Mesodermal cell (in vitro differentiated cells): ENCODE results near the gene SCAI.
"Not testable (repeated sequence)": the region's sequence is repeated elsewhere in the genome, so short reads cannot be mapped to it uniquely, and the experiment has no call there.

Experiments
- H3K27ac ChIP-seq: 2 replicates; pipeline ENCODE4 v1.7.0; 2013; ENCODE audit warnings: mild to moderate bottlenecking, low read depth, low read length, moderate library complexity; ENCODE audit not compliant: severe bottlenecking
- H3K36me3 ChIP-seq: 2 replicates; pipeline ENCODE4 v1.7.1; 2013; ENCODE audit warnings: mild to moderate bottlenecking, low read length, moderate library complexity; ENCODE audit not compliant: control insufficient read depth, insufficient read depth
- H3K4me1 ChIP-seq: one replicate; pipeline ENCODE4 v1.7.1; 2013; ENCODE audit warnings: mild to moderate bottlenecking, low read length; ENCODE audit not compliant: insufficient read depth, control insufficient read depth, poor library complexity, severe bottlenecking
- H3K4me3 ChIP-seq: 2 replicates; pipeline ENCODE4 v1.7.0; 2013; ENCODE audit warnings: low read length, control low read depth, mild to moderate bottlenecking; ENCODE audit not compliant: insufficient read depth, poor library complexity, severe bottlenecking; ENCODE audit errors: extremely low read depth
- H3K9me3 ChIP-seq: 2 replicates; pipeline ENCODE4 v1.7.1; 2013; ENCODE audit warnings: mild to moderate bottlenecking, low read length, moderate library complexity; ENCODE audit not compliant: control insufficient read depth
- WGBS, 2 experiments: methylation state at CpG; one replicate each; pipeline ENCODE4 v1.1.5; 2013; ENCODE audit warnings: missing lambda C conversion rate in 2 of 2; ENCODE audit not compliant: insufficient coverage in 2 of 2; 5-methylcytosine and 5-hydroxymethylcytosine counted together

SCAI gene

DNA sequence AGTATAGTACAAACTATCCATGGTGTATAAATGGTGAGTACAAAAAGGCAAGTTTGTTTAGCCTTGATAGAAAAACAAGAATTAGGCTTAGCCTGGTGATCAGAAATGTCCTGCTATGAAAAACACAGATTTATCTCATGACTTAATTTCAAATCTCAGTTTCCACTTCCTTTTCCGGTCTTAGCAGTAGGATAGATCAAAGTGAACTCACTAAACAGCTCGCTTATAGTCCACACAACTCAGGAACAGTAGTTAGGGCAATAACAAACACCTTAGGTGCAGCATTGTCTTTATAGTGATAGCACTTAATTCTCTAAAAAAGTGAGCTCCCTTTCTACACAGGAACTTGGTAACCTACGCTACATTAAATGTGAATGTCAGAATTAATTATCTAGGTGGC is 213.9 kb downstream of the SCAI start:
- peaks cover 24% of the 10 kb centered on the region for H3K36me3 ChIP-seq
- H3K27ac ChIP-seq = no peak overlapping the region
- no peaks in the 10 kb centered on the region for H3K4me1 ChIP-seq
- WGBS, 2 experiments = 100% methylated on average over 2 of the region's 3 CpGs
- no peak overlapping the region for H3K4me3 ChIP-seq
- H3K9me3 ChIP-seq = no peaks in the 10 kb centered on the region

DNA sequence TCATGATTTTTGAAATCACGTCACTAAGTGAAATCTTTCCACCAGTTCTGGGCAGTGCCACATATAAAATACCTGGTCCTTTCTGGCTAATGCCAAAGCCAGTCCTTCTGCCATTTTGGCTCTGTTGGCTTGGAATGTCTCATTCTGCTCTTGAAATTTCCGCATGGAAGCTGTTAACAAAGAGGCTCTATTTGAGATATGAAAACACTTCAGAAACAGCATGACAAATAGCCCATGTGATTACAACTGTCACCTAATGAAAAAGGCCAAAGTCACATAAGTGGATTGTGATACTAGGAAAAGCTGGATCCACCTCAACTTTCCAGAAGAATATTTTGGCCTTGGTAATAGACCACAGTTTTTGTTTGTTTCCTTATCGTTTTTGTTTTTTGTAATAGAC is 215.2 kb downstream of the SCAI start:
- peaks cover 22% of the 10 kb centered on the region for H3K36me3 ChIP-seq
- H3K27ac ChIP-seq = no peak overlapping the region
- no peak overlapping the region for H3K4me3 ChIP-seq
- 90 to 100% methylated on average over 1 to 2 of the region's 3 CpGs for WGBS, 2 experiments
- no peaks in the 10 kb centered on the region for H3K4me1 ChIP-seq
- H3K9me3 ChIP-seq = no peaks in the 10 kb centered on the region

DNA sequence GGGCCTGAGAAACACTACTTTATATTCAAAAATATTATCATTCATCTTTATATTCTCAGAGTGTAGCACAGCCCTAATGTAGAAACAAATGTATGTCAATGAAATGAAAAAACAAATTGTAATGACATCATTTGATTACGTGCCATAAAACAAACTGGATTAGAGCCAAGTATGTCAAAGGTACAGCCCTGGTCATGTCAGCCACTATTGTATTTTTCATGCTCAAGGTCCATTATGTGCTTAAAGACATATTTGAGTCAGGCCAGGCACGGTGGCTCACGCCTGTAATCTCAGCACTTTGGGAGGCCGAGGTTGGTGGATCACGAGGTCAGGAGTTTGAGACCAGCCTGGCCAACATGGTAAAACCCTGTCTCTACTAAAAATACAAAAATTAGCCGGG is 222.9 kb downstream of the SCAI start:
- not testable (repeated sequence) for H3K9me3 ChIP-seq, H3K4me1 ChIP-seq, H3K27ac ChIP-seq, H3K4me3 ChIP-seq
- H3K36me3 ChIP-seq = peaks cover 45% of the 10 kb centered on the region
- WGBS, 2 experiments = 89 to 100% methylated on average over 5 of the region's 6 CpGs

DNA sequence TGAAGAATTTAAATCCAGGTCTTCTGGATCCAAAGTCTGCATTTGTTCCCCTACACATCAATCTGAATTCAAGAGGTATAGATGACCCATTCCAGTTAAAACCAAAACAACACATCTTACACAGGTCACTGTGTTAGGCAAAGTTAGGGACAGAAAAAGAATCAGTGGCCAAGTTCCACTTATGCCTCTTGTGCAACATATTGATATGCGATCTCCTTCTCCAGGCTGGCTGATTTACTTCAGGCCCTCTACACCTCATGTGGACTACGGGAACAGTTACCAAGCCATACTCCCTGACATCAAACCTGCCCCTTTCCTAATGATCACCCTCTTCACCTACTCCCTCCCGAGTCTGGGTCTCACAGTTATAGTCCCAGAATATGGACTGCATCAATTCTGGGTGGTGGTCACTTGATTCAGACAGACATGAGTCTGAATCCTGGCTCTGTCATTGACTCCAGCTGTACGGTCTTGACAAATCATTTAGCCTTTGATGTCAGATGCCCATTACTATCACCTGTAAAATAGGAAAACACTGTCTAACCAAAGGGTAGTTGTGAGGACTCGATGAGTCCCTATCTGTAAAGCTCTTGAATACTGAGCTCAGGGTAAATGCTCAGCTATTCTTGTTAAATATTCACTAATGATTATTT is 228.4 kb downstream of the SCAI start:
- 92 to 97% methylated on average over 3 of the region's 5 CpGs for WGBS, 2 experiments
- H3K9me3 ChIP-seq = no peaks in the 10 kb centered on the region
- H3K27ac ChIP-seq = no peak overlapping the region
- peaks cover 24% of the 10 kb centered on the region for H3K36me3 ChIP-seq
- no peaks in the 10 kb centered on the region for H3K4me1 ChIP-seq
- H3K4me3 ChIP-seq = no peak overlapping the region

DNA sequence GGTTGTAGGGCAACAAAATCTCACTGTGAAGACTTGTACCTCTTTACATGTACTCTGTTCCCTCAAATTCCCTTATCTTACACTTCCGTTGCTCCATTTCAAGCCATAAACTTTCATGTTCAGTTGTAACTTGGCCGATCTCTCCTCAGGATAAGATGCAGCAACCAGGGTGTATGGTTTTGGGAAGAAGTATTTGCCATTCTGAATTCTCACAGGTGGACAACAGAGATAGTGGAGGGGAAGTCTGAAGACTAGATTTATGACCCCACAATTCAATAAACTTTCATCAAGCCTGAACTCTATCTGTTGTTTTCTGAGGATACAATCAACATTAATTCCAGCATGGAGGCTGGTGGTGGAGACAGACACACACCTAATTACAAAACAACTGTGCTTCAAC is 229.9 kb downstream of the SCAI start:
- Histone ChIP-seq H3K4me1 (no peaks in the 10 kb centered on the region), H3K9me3 (no peaks in the 10 kb centered on the region), H3K36me3 (peaks cover 18% of the 10 kb centered on the region), H3K4me3 (no peak overlapping the region), H3K27ac (no peak overlapping the region)
- 100% methylated on average over 1 of the region's 2 CpGs; no CpG with 5 or more reads in 1 of the 2 experiments for WGBS, 2 experiments

DNA sequence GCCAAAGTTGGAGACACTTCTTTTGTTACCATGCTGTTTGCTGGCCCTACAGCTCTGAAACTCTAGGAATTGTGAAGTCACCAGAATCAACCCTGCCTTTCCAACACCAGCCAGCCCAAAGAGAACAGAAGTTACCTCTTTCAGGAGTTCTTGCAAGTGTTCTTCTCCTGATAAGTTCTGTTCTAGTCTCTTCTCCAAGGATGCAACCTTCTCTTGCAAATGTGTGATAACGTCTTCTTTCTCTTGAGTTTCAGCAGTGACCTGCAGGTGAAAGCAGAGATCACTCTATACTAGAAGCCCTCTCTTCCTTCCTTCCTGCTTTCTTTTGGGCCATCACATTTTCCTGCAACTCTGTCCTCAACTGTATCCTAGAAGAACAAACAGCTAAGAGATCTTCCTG is 231.6 kb downstream of the SCAI start:
- no peaks in the 10 kb centered on the region for H3K4me1 ChIP-seq
- H3K9me3 ChIP-seq = no peaks in the 10 kb centered on the region
- H3K27ac ChIP-seq = no peak overlapping the region
- peaks cover 14% of the 10 kb centered on the region for H3K36me3 ChIP-seq
- 90 to 92% methylated on average over 1 of the region's 1 CpG for WGBS, 2 experiments
- no peak overlapping the region for H3K4me3 ChIP-seq

DNA sequence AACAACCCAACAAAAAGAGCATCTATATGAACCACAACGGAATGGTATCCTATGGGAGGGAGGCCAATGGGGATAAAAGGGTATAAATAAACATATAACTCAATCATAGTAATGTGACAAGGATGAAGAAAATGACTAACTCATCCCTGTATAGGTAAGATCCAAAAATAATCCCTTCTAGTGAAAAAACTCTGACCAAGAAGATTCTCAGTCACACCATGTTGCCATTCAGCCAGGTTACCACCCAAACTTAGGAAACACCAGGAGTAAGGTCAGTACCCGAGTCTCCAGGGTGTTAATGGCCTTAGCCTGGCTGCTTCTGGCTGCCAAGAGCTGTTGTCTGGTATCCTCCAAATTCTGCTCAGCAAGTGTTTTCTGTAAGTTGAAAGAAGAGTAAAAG is 235.2 kb downstream of the SCAI start:
- Histone ChIP-seq H3K27ac (no peak overlapping the region), H3K4me3 (no peak overlapping the region), H3K9me3 (no peaks in the 10 kb centered on the region), H3K4me1 (no peaks in the 10 kb centered on the region), H3K36me3 (peaks cover 14% of the 10 kb centered on the region)
- 86% methylated on average over 1 of the region's 2 CpGs; no CpG with 5 or more reads in 1 of the 2 experiments for WGBS, 2 experiments

DNA sequence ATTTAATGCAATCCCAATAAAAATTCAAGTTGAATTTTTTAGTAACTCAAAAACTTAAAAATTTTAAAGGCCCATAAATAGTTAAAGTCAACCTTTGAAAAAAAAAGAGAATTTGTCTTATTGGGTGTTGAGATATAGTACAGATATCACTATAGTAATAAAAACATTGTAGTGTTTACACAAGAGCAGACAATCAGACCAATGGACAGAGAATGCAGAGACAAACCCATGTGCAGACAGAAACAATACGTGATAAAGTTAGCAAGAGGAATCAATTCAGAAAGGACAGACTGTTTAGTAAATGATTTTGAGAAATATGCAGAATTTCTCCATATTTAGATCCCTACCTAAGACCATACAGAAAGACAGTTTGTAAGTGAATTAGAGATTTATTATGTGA is 236.4 kb downstream of the SCAI start:
- Histone ChIP-seq H3K4me3 (no peak overlapping the region), H3K36me3 (peaks cover 14% of the 10 kb centered on the region), H3K9me3 (no peaks in the 10 kb centered on the region), H3K27ac (no peak overlapping the region), H3K4me1 (no peaks in the 10 kb centered on the region)
- no CpG with 5 or more reads among the region's 1 CpG for WGBS, 2 experiments

DNA sequence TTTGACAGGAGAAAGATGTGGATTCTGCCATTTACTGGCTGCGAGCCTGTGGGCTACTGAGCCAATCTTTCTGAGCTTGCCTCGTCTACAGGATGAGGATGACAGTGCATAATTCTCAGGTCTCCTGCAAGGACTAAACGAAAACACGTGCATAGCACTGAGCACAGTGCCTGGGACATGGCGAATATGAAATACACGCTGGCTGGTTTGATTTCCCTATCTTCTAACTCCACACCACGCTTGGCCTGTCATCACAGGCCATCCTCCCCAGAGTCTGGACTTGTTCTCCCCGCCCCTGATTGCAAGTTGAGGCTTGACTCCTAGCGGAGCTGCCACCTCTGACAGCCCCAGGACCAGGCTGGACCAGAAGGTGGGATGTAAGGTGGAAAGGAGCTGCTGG is 243.5 kb downstream of the SCAI start:
- H3K9me3 ChIP-seq = no peaks in the 10 kb centered on the region
- H3K36me3 ChIP-seq = peaks cover 10% of the 10 kb centered on the region
- no peaks in the 10 kb centered on the region for H3K4me1 ChIP-seq
- no peak overlapping the region for H3K4me3 ChIP-seq
- H3K27ac ChIP-seq = no peak overlapping the region
- WGBS, 2 experiments = 91 to 94% methylated on average over 7 of the region's 9 CpGs

DNA sequence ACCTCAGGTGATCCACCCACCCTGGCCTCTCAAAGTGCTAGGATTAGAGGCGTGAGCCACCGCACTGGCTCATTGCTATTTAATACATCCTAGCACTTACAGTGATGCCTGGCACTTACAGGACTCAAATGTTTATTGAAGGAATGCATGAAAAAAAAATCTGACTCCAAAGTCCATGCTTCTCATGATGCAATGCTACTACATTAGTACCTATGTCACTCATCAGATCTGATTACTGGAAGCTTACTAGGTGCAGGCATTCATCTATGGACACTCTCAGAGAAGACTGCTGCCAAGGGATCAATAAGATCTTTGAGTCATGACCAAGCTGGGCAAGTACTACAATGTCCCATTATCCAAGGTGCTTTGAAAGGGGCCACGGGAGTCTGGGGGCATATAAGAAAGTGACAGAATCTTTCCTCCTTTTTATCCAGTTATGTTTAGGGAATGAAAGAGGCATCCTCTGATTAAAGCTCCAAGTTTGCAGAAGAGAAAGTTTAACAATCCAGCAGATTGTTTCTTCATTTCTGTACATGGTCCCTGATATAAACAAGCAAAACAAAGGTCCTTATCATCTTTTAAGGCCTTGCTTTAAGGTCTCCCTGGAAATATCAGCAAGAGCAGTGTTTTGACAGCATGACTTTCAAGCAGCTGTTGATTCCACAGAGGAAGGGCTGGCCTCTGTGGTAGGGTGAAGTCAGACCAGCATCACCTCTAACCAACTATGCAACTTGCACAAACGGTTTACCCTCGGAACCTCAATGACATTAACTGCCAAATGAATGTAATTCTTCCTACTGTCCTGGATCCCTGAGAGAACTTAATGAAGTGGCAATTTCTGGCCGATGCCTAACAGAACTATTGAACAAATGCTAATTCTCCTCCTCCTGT is 245.5 kb downstream of the SCAI start:
- Histone ChIP-seq H3K4me1 (no peaks in the 10 kb centered on the region), H3K27ac (no peak overlapping the region), H3K9me3 (no peaks in the 10 kb centered on the region), H3K4me3 (no peak overlapping the region), H3K36me3 (peaks cover 22% of the 10 kb centered on the region)
- 83 to 94% methylated on average over 2 to 4 of the region's 6 CpGs for WGBS, 2 experiments

DNA sequence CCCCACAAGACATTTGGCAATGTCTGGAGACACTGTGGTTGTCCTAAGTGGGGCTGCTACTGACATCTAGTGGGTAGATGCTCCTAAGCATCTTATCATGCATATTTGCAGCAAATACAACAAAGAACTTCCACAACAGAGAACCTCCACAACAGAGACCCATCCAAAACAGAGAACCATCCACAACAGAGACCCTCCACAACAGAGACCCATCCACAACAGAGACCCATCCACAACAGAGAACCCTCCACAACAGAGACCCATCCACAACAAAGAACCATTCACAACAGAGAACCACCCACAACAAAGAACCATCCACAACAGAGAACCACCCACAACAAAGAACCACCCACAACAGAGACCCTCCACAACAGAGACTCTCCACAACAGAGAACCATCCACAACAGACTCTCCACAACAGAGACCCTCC is 248.6 kb downstream of the SCAI start:
- Histone ChIP-seq H3K4me1 (no peaks in the 10 kb centered on the region), H3K4me3 (no peak overlapping the region), H3K27ac (peak overlapping the region; percentile 29), H3K9me3 (no peaks in the 10 kb centered on the region), H3K36me3 (peaks cover 29% of the 10 kb centered on the region)
